Small intestine (tissue), 7 donors: ENCODE results near the gene SUPT16H. TPM values are rescaled to one million over a fixed set of nuclear protein-coding genes. Genes with fewer than 3 reads are reported as not detected.

Source experiments
- DNase-seq, 2 donors: peaks; one replicate each; pipeline versions ENCODE4 v3.0.0 to v3.0.0-alpha.2; 2013
- FAIRE-seq: peaks from 2 replicates; lab custom pipeline; 2012; peaks lifted over from hg19 to GRCh38; lab: Jason Lieb, UNC
- H3K27ac ChIP-seq, 3 donors: one replicate each; pipeline ENCODE4 v1.5.1; 2013; ENCODE audit warnings: low read length in 2 of 3, mild to moderate bottlenecking in 2 of 3, control low read depth in 1 of 3, inconsistent platforms in 1 of 3, low read depth in 1 of 3, moderate library complexity in 1 of 3
- H3K27me3 ChIP-seq, 3 donors: one replicate each; pipeline ENCODE4 v1.6.1; 2013; ENCODE audit warnings: low read length in 3 of 3, inconsistent platforms in 1 of 3; ENCODE audit not compliant: control insufficient read depth in 3 of 3, insufficient read depth in 3 of 3
- H3K36me3 ChIP-seq, 3 donors: one replicate each; pipeline ENCODE4 v1.6.1; 2013; ENCODE audit warnings: low read length in 3 of 3, inconsistent platforms in 1 of 3, low read depth in 1 of 3, mild to moderate bottlenecking in 1 of 3, moderate library complexity in 1 of 3; ENCODE audit not compliant: control insufficient read depth in 3 of 3, insufficient read depth in 2 of 3
- H3K4me1 ChIP-seq, 3 donors: one replicate each; pipeline ENCODE4 v1.6.1; 2013; ENCODE audit warnings: low read length in 2 of 3, inconsistent platforms in 1 of 3, low read depth in 1 of 3, mild to moderate bottlenecking in 1 of 3, moderate library complexity in 1 of 3; ENCODE audit not compliant: control insufficient read depth in 3 of 3, insufficient read depth in 2 of 3
- H3K4me3 ChIP-seq, 3 donors: one replicate each; pipeline ENCODE4 v1.5.1; 2013; ENCODE audit warnings: low read length in 3 of 3, control low read depth in 1 of 3, inconsistent platforms in 1 of 3, low read depth in 1 of 3, mild to moderate bottlenecking in 1 of 3, moderate library complexity in 1 of 3
- H3K9me3 ChIP-seq, 2 donors: one replicate each; pipeline ENCODE4 v1.6.1; 2013; ENCODE audit warnings: low read depth in 1 of 2, low read length in 1 of 2; ENCODE audit not compliant: control insufficient read depth in 2 of 2, insufficient read depth in 1 of 2
- WGBS, 3 donors: extraction: QIAGEN DNeasy Blood & Tissue Kit; methylation state at CpG; one replicate each; pipeline ENCODE4 v1.1.7; 2013; 5-methylcytosine and 5-hydroxymethylcytosine counted together
- polyA plus RNA-seq, 4 donors: library from polyadenylated mRNA; stranded (reverse) in 3 of 4; unstranded in 1 of 4; fragments of 200-250 nt in 3 of 4; fragments of 120-200 nt in 1 of 4; gene quantifications; one replicate each; pipeline versions ENCODE4 v1.2.1 to v1.2.3, GENCODE V29; 2013
- donor health status: healthy with polysubstance abuse.
- donor health status: control.
- donor health status: control.
- donor health status: Bipolar disorder and iron deficiency.
- donor health status: healthy.

The SUPT16H gene
- polyA plus RNA-seq, 4 donors = 27.7 to 78.9 (median 46.6) TPM

DNA sequence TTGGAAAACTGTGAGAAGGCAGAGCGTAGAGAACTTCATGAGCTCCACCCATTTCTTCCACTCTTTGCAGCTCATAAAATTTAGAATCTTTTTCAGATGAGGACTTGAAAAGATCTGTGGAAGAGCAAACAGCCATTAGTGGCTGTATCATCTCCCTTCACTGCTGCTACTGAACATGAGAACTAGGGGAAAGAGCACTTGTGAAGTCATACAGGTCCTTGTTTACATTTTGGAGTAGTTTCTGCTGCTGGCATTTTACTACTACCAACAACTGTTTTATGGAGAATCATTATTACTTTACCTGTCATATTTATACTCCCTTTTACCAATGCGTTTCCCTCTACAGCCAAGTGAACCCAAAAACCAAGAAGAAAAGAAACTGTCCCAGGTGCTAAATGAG, 62.9 kb downstream of the SUPT16H start:
- Histone ChIP-seq H3K4me3 (no peak overlapping the region), H3K9me3 (no peaks in the 10 kb centered on the region), H3K4me1 (no peaks in the 10 kb centered on the region), H3K27me3 (peaks cover 0 to 3% (median 0%) of the 10 kb centered on the region in 3 donors), H3K27ac (no peak overlapping the region), H3K36me3 (no peaks in the 10 kb centered on the region)
- WGBS, 3 donors = 85 to 94% (median 93%) methylated on average over 2 of the region's 2 CpGs
- FAIRE-seq = no peak
- DNase-seq = no peak

DNA sequence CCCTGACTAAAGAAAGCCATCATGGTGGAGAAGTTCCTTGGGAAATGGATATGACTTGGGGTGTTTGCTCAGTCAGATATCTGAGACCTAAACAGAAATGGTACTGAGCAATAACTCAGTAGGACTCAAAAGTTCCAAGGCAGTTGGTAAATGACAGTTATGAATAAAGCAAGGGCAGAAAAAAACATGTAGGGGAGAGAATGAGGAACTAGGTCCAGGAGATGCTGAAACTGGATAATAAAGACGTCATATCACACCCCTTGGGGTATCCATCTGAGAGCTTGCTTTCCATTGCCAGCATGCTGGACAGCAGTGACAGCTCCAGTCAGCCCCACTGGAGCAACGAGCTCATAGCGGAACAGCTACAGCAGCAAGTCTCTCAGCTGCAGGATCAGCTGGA, 66.4 kb downstream of the SUPT16H start:
- no peaks in the 10 kb centered on the region for H3K36me3 ChIP-seq
- H3K27me3 ChIP-seq = no peaks in the 10 kb centered on the region
- 57 to 64% (median 63%) methylated on average over 3 of the region's 3 CpGs for whole genome bisulfite sequencing, 3 donors
- H3K4me1 ChIP-seq = peaks cover 0 to 3% (median 0%) of the 10 kb centered on the region in 3 donors
- FAIRE-seq (no peak), DNase-seq (no peak)
- no peak overlapping the region for H3K4me3 ChIP-seq
- no peak overlapping the region for H3K27ac ChIP-seq
- no peaks in the 10 kb centered on the region for H3K9me3 ChIP-seq

DNA sequence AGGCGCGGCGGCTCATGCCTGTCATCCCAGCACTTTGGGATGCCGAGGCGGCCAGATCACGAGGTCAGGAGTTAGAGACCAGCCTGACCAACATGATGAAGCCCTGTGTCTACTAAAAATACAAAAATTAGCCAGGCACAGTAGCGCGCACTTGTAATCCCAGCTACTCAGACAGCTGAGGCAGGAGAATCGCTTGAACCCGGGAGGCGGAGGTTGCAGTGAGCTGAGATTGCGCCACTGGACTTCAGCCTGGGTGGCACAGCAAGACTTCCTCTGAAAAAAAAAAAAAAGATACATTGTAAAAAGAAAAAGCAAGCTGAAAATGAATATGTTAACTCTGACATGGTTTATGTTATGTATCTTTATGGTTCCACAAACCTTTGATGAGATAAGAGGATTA, 70.3 kb downstream of the SUPT16H start:
- Histone ChIP-seq H3K4me3 (no peak overlapping the region), H3K36me3 (no peaks in the 10 kb centered on the region), H3K27ac (no peak overlapping the region), H3K4me1 (peaks cover 0 to 8% (median 3%) of the 10 kb centered on the region in 3 donors), H3K9me3 (no peaks in the 10 kb centered on the region), H3K27me3 (no peaks in the 10 kb centered on the region)
- 49 to 79% (median 61%) methylated on average over 12 of the region's 12 CpGs for WGBS, 3 donors
- FAIRE-seq = no peak
- peak; percentile 42 to 48 for DNase-seq

DNA sequence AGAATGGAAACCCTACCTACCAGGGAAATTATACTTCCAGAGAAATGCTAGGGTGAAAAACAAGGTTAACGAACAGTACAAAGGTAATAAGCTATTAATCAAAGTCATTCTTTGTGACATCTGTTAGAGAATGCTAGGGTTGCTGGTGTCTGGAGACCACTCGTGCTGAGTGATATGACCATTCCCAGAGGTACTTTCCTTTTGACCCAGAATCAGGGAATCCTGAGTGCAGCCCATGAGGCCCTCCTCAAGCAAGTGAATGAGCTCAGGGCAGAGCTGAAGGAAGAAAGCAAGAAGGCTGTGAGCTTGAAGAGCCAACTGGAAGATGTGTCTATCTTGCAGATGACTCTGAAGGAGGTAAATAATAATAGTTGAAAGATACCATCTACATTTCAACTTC, 72.2 kb downstream of the SUPT16H start:
- no peaks in the 10 kb centered on the region for H3K9me3 ChIP-seq
- H3K4me1 ChIP-seq = peaks cover 0 to 11% (median 6%) of the 10 kb centered on the region in 3 donors
- no peak overlapping the region for H3K4me3 ChIP-seq
- 49 to 54% (median 53%) methylated on average over 2 of the region's 2 CpGs for WGBS, 3 donors
- H3K27me3 ChIP-seq = no peaks in the 10 kb centered on the region
- no peaks in the 10 kb centered on the region for H3K36me3 ChIP-seq
- H3K27ac ChIP-seq = no peak overlapping the region
- DNase-seq (no peak), FAIRE-seq (no peak)

DNA sequence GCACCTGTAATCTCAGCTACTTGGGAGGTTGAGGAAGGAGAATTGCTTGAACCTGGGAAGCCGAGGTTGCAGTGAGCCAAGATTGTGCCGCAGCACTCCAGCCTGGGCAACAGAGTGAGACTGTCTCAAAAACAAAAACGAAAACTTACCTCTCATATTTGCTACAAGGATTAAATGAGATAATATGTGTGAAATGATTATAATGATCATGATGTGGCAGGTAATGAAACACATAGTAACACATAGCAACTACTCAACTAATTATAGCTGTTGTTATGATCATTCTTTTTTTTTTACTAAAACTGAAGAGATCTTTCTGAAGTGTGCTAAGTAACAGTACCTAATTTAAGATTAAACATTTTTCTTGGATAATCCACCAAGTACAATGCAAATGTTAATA, 73.9 kb downstream of the SUPT16H start:
- FAIRE-seq = no peak
- 95 to 100% (median 100%) methylated on average over 1 to 3 of the region's 3 CpGs for WGBS, 3 donors
- H3K36me3 ChIP-seq = no peaks in the 10 kb centered on the region
- peaks cover 0 to 11% (median 6%) of the 10 kb centered on the region in 3 donors for H3K4me1 ChIP-seq
- H3K9me3 ChIP-seq = no peaks in the 10 kb centered on the region
- no peak for DNase-seq
- H3K27me3 ChIP-seq = no peaks in the 10 kb centered on the region
- H3K4me3 ChIP-seq = no peak overlapping the region
- H3K27ac ChIP-seq = no peak overlapping the region

DNA sequence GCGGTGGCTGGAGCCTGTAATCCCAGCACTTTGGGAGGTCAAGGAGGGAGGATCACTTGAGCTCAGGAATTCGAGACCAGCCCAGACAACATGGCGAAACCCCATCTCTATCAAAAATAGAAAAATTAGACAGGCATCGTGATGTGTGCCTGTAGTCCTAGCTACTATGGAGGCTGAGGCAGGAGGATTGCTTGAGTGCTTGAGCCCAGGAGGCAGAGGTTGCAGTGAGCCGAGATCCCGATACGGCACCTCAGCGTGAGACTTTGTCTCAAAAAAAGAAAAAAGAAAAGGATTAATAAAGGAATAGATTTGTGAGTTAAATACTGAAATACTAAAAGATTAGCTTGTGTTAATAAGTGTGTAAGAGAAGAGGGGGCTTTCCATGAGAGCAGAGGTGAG, 74.6 kb downstream of the SUPT16H start:
- peaks cover 0 to 11% (median 6%) of the 10 kb centered on the region in 3 donors for H3K4me1 ChIP-seq
- DNase-seq (no peak), FAIRE-seq (no peak)
- WGBS, 3 donors = 61 to 76% (median 66%) methylated on average over 8 of the region's 8 CpGs
- H3K4me3 ChIP-seq = peak overlapping the region in 2 of 3 donors; percentile 13 to 31
- H3K27ac ChIP-seq = peak overlapping the region; percentile 73 to 77 (median 73)
- no peaks in the 10 kb centered on the region for H3K36me3 ChIP-seq
- H3K27me3 ChIP-seq = no peaks in the 10 kb centered on the region
- no peaks in the 10 kb centered on the region for H3K9me3 ChIP-seq

DNA sequence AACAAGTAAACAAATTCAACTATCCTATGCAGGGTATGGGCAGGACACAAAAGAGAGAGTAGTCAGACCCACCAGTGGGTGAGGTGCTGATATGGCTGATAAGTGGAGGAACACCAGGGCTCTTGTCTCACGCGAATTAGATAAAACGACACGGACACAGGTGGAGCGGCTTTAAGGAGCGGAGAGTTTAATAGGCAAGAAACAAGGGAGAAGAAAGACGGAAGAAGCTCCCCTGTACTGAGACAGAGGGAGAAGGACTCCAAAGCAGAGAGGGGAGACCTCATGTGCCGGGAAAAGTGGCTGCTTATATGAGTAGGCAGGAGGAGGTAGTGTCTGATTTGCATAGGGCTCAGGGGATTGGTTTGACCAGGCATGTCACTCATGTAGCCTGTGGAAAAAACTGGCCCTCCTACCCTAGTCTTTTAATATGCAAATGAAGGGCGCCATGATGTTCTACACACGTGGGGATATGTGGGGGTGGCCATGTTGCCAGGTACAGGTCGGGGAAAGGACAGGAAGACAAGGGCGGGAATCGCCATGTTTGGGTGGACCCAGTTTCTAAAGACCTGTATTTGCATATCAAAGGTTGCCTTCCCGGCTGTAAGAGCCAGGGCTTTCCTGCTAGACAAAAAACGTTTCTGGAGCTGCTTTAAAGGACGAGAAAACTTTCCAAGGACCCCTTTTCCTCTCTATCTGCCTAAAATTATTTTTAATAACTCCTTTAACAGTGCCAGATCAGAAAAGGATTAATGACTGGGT, 75.2 kb downstream of the SUPT16H start:
- DNase-seq = peak; percentile 93 to 98
- H3K36me3 ChIP-seq = no peaks in the 10 kb centered on the region
- peak overlapping the region; percentile 73 to 77 (median 73) for H3K27ac ChIP-seq
- H3K27me3 ChIP-seq = no peaks in the 10 kb centered on the region
- peaks cover 0 to 11% (median 6%) of the 10 kb centered on the region in 3 donors for H3K4me1 ChIP-seq
- FAIRE-seq = peak; percentile 59
- H3K4me3 ChIP-seq = peak overlapping the region in 2 of 3 donors; percentile 35 to 43
- 3 to 4% (median 3%) methylated on average over 16 of the region's 16 CpGs for WGBS, 3 donors
- H3K9me3 ChIP-seq = no peaks in the 10 kb centered on the region

DNA sequence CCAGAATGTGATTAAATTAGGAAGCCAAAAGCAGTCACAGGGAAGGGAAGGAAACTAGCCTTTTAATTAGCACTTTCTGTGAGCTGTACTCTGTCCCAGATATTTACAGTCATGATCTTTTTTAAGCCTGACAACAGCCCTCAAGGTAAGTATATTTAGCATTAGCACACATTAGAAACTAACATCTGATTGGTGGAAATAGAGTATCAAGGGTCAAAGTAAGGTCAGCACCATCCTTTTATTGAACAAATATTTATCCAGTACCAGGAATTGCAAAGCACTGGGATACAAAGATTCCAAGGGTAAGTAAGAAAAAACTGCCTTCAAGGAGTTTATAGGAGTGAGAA, 75.7 kb downstream of the SUPT16H start:
- Histone ChIP-seq H3K36me3 (no peaks in the 10 kb centered on the region), H3K4me1 (peaks cover 0 to 8% (median 6%) of the 10 kb centered on the region in 3 donors), H3K9me3 (no peaks in the 10 kb centered on the region), H3K27ac (peak overlapping the region; percentile 44 to 77 (median 65)), H3K27me3 (no peaks in the 10 kb centered on the region), H3K4me3 (peak overlapping the region in 2 of 3 donors; percentile 35 to 43)
- FAIRE-seq (no peak), DNase-seq (peak in 1 of 2 donors; percentile 51)
